ENCODE measurements around the gene C1QTNF5.
A peak's percentile ranks its signal among the peaks of the same experiment; 100 is the strongest.
"Not testable (repeated sequence)": the region's sequence is repeated elsewhere in the genome, so short reads cannot be mapped to it uniquely, and the experiment has no call there.

C1QTNF5 gene, protein sequence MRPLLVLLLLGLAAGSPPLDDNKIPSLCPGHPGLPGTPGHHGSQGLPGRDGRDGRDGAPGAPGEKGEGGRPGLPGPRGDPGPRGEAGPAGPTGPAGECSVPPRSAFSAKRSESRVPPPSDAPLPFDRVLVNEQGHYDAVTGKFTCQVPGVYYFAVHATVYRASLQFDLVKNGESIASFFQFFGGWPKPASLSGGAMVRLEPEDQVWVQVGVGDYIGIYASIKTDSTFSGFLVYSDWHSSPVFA

DNA sequence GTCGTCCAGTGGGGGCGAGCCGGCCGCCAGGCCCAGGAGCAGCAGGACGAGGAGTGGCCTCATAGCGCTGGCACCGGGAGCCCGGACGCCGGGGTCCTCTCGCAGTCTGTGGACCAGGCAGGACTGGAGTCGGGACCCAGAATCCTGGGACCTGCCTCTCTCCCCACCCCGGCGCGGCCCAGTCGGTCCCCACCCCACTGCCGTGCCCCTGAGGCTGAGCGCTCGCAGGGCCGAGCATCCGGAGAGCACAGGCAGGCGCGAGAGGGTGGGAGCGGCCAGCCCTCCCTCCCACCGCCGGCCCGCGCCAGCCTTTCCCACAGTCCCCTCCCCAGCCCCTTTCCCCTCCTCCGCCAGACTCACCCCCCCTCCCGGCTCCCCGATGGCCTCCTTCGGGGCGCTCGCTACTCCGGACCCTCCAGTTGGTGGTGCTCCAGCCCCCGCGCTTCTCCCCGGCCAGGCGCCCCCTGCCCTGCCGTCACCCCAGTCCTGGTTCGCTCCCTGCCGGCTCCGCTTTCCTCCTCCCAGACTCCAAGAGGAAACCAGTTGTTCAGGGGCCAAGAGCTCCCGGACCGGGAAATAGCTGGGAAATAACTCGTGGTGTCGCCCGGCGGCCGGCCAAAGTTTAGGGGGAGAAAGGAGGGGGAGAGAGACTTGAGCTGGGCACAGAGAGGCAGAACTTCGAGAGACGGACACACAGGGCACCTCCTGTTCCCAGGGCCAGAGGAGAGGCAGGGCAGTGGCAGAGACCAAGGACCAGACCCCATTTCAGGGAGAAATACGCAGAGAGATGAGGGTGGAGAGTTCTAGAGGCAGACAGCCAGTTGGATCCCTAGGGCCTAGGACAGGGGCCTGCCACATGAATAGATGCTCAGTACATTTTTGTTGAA is at the start of gene C1QTNF5:
Gene C1QTNF5, minus strand, starts transcription at position 549 of the 887 bp plus-strand sequence. Its CDS starts 486 bp downstream, at position 63.
- peak; percentile 69 for DNase-seq (ENCODE audit: low read depth)

DNA sequence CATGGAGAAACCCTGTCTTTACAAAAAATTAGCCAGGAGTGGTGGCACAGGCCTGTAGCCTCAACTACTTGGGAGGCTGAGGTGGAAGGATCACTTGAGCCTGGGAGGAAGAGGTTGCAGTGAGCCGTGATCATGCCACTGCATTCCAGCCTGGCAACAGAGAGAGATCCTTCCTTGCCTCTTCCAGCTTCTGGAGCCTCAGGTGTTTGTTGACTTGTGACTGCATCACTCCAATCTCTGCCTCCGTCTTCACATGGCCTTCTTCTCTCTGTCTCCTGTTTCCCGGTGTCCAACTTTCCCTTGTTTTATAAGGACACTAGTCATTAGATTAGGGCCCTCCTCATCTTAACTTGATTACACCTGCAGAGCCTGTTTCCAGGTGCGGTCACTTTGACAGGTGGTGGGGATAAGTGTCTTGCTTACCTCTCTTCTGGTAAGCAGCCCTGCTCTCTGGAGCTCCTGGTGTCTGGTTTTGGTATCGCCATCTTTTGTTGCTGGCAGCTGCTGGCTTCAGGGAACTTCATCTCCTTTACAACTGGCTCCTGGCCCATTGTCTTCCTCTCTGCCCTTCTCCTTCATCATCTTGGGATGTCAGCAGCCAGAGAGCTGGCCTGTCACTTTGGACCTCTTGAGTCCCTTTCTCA is 49.0 kb upstream of the C1QTNF5 start:
- no peak for DNase-seq (ENCODE audit: low read depth)

DNA sequence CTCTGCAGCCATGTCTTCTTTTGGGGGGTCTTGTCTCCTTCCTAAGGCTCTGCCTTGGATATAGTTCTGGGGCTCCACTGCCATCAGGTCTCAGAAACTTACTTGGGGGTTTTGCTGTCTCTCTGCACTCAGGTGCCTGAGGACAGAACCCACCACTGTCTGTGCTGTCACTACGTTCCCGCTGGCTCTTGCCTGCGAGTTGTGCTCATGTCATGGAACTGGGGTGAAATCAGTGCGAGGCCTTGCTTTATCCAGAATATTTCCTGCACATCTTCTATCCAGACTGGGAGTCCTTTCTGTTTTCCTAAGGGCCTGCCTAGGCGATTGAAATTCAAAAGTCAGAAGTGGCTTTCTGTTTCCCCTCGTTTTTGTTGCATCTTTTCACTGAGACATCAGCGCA is 47.4 kb upstream of the C1QTNF5 start:
- DNase-seq (ENCODE audit: low read depth), result no peak

DNA sequence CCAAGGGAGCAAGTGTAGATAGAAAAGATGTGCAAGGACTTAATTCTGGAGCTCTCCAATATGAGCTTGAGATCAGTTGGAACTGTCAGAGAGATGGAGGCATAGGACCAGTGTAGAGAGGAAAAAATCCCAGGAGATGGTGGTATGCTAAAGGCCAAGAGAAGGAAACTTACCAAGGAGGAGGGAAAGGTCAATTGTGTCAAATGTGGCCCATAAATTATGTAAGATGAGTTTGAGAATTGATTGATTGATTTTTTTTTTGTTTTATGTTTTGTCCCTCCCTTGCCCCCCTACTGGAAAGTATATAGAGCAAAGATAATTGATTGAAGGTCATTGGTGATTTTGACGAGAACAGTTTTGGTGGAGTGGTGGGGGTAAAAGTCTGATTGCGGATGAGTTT is 43.6 kb upstream of the C1QTNF5 start:
- DNase-seq (ENCODE audit: low read depth), result no peak

DNA sequence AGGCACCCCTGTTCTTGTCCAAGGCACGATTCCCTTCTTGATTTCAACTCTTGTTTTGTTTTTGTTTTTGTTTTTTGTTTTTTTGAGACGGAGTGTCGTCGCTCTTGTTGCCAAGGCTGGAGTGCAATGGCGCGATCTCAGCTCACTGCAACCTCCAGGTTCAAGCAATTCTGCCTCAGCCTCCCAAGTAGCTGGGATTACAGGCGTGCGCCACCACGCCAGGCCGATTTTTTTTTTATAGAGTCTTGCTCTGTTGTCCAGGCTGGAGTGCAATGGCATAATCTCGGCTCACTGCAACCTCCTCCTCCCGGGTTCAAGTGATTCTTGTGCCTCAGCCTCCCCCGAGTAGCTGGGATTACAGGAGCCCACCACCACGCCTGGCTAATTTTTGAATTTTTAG is 41.8 kb upstream of the C1QTNF5 start:
- DNase-seq (ENCODE audit: low read depth), result not testable (repeated sequence)

DNA sequence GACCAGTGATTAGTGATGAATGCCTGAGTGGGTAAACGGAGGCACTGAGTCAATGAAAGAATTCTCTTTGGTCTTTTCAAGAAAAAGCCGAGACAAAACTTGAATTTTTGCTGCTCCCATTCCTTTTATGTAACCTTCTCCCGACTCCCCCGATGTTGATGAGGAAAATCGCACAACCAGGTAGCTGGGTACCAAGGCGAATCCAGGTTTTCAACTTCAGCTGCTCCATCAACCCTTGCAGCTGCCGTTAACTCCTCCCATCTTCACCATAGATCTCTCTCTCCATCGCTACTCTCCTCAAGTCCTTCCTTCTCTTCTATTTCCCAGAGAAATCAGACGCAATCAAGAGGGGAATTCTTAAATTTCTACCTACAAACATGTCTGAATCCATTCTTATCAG is 41.4 kb upstream of the C1QTNF5 start:
- no peak for DNase-seq (ENCODE audit: low read depth)

DNA sequence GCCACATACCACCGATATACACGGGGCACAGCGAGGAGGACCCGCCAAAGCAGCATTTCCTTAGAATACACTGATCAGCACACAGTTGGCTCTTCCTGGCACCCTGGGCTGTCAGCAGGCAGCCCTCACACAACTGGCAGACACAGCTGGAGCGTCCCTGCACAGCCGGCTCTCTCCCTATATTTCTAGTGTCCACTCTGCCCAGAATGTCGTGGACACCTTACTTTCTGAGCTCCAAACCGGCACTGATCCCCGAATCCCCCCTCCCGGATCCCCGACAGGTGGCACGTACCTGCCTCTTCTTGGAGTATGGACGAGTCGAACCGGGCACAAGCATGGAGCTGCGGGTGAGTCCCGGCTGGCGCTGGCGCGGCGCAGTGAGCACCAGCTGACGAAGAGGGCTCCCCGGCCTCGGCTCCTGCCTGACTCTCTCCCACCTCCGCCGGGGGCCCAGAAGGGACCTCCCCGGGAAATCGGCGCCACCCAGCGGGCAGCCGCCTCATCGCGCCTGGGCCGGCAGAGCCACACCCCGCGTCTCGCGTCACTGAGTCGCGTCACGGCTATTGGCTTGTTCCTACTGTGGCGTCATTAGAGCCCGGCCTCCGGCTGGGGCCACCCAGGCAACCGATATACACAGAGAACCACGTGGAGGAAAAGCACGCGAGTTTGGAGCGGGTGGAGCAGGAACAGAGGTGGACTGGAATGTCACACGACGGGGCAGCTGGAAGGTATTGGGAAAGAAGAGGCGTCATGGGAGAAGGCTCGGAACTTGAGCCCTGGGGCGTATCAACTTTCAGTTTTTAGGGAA is 40.7 kb upstream of the C1QTNF5 start, which contains the start of gene USP2:
Gene USP2, minus strand, starts transcription at position 510 of the 808 bp plus-strand sequence. CDS start 8,210 bp downstream, outside the sequence.
- DNase-seq (ENCODE audit: low read depth), result peak; percentile 95

DNA sequence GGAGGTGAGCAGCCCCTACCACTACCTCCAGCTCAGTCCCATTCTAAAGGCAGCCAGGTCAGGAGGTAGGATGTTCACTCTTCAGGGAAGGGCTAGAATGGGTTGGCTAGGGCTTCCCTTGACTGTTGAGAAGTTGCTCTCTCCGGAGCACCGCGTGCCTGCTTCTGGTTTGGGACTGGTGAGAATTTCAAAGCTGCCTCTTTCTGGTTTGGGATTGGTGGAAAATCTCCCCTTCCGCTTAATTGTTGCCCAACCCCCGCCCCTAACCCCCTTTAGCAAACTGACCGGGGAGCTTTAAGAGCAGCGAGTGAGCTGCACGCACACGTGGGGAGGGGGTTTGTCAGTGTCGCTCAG is 40.1 kb upstream of the C1QTNF5 start:
- no peak for DNase-seq (ENCODE audit: low read depth)

DNA sequence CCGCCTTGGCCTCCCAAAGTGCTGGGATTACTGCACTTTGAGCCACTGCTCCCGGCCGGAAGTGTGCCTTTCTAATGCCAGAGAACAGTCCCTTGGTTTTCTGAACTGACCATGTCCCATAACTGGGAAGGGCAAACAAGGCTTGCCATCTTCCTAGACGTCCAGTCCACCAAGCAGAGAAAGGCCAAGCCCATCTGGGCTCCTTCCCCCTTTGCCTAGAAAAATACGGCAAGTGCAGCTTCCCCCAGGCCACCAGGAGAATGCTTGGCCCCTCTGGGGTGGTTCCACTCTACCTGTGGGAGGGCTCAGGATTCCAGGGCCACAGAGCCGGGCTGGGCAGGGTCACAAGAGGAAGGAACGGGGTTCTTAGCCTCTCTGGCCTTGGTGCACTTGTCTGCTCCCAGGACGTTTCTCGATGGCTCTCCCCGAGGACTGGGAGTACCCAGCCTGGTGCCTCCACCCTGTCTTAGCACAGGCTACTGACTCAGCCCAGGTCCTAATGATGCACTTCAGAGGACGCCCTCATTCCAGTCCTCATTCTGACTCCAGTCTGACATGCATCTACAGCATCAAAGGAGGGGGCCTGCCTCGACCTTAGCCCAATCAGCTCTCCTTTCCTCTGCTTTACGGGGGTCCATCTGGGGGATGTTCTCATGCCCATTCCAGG is 39.6 kb upstream of the C1QTNF5 start:
- DNase-seq (ENCODE audit: low read depth), result no peak

DNA sequence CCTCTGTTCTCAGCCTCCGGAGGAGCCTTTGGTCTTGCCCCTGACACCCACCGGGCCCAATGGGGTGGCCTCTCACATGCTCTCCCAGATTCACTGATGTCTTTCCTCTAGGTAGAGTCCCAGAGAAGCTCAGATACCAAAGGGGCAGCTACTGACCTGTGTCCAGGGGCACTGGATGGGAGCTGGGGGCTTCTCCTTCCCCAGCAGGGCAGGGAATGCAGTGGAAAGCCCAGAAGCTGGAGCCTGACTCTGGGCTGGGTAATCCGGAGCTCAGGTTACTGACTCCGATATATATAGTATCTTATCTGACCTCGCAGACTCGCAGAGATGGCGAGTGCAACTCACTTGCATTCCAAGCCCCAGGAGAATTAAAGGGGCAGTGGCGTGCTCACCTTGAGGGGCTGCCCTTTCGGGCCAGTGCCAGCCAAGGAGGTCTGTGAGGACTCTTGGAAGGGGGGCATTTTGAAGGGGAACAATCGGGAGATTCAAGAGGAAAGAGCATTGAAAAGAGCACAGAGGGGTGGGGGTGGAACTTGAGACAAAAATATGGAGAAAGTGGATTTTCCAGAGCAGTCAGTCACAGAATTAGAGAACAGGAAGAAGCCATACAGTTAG is 38.3 kb upstream of the C1QTNF5 start:
- no peak for DNase-seq (ENCODE audit: low read depth)

DNA sequence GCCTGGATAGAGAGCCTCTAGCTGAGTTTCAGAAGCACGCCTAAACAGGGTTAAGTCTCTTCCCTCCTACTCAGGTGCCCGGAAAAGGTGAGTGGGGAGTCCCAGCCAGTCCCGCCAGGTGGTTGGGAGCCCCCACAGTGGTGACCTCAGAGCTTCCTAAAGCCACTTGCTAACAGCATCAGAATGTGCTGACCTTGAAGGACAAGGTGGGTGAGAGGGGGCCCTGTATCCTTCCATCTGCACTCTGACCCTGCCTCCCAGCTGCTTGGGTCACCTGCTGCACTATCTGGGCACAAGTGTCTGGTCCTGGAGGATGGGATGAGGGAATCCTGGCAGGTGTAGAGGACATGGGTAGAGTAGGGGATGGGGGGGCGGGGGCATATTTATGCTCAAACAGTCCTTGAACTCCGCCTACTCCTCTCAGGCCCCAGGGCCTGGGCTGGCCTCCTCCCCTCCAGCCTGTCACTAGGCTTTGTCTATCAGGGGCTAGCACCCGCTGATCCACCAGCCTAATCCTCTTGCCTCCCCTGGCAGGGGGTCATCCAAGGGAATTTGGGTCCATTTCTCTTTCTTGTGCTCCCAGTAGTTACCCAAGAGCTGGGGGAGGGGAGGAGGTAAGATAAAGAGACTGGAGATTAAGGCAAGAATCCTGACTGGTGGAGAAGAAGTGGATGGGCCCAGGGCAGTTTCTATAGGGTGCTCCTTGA is 37.4 kb upstream of the C1QTNF5 start:
- DNase-seq (ENCODE audit: low read depth), result no peak

DNA sequence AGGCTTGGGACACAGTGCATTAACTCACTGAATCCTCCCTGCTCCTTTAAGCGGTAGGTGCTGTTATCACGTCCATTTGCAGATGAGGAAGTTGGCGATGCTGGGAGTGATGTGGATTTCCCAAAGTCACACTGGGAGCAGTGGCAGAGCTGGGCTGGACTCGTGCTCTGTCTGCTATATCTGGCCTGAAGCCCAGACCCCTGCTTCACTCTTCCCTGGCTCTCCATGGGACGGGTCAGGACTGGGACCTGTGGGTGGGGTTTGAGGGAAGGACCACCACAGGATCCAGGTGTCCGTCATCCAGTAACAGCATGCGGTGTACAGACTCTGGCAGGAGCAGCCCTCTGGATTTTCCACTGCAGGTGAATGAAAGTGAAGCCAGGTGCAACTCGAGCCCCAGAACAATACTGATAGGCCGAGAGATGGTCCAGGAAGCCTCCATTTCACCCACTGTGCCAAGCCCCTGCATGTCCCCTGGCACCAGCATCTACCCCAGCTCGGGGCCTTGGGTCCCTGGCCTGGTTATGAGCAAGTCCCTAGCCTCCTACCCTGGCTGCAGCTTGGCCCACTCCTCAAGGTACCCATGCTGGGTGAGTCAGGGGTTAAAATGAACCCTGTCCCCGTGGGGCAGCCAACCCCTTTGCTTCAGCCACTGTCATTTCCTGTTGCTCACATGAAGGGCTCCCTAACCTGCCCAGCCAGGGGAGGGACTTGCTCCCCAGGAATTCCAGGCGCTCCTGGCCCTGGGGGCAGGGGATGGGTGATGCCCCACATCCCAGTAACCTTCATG is 36.6 kb upstream of the C1QTNF5 start:
- no peak for DNase-seq (ENCODE audit: low read depth)

DNA sequence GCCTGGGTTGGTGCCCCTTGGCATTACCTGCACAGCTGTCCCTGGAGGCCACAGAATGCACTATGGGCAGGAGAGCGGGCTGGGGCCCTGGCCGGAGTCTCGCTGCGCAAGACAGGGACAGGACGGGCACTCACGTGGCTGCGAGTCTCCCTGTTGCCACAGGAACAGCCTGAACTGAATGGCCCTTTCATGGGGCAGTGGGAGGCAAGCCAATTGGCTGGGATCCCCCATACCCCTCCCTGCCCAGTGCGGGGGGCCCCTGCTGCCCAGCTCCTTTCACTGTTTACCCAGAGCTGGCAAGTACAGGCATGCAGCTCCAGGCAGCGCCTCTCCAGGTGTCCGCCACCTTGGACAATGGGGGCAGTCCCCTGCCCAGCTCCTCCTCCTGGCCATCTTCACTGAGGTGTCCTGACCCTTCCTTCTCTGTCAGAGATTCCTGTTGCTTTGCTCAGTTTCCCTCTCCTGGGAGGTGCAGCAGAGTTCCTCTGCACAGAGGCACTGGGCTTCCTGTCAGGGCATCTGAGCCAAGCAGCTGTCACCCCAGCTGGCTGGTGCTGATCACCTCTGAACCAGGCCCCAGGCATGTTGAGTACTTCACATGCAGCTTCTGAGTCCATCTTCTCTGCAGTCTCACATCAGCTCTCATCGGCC is 35.6 kb upstream of the C1QTNF5 start:
- DNase-seq (ENCODE audit: low read depth), result no peak

DNA sequence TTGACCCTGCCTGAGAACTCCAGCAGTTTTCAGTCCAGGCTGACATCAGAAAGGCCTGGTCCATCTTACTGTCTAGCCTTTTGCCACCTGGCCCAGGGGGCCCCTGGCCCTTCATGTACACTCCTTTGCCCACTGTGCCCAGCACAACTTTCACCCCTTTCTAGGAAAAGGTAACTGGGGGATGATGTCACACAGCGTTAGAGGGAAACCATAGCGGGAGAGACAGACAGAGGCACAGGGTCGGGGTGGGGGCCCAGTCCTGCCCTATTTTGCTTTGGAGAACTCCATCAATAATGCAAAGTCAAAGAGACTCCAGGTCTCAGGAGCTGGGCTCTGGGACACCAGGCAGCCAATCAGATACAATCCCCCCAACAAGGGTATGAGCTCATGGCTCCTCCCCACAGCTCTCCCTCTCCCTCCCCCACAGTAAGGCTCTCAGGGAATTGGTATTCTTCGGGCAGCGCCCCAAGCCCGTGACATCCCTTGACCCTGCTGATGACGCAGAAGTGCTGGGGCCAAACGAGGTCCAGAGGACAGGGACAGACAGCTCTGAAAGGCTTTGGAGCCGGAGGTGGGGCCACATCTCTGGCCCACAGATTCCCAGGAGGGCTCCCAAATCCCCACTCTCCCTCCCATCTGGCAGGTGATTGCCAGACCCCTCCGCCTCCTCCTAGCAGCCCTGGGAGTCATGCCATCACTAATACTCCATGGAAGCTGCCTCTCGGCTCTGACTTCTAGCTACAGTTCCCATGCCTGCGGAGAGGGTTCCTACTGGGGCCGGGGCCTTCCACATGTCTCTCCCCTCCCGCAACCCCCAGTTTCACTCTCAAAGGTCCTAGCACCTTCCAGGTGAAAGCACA is 34.9 kb upstream of the C1QTNF5 start:
- peak; percentile 83 for DNase-seq (ENCODE audit: low read depth)

DNA sequence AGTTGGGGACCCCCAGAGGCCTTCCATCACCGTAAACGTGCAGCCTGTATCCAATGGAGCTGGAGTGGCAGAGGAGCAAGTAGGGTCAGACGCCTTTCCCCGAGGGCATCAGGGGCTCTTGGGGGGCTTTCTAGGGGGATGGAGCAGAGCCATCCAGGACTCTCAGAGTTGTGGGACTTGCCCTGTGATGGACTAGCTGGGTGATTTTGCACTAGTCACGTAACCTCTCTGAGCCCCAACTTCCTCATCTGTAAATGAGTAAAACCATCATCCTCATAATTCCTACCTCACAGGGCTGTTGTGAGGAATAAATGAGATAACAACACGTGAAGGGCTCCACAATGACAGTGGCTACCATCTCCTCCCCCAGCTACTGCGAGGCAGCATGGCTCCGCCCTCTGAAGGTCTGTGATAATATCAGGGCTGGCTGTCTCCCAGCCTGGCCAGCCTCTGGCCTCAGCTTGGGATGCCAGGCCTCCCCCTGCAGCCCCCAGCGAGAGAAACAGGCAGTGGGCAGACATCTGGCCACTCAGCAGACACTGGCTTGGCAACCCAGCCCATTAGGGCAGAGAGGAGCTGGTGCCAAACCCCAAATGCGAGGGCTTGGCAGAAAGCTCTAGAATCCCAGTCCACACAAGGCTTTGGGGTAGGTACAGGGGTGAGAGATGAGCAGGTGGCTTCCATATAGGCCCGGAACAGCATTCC is 34.1 kb upstream of the C1QTNF5 start:
- no peak for DNase-seq (ENCODE audit: low read depth)

DNA sequence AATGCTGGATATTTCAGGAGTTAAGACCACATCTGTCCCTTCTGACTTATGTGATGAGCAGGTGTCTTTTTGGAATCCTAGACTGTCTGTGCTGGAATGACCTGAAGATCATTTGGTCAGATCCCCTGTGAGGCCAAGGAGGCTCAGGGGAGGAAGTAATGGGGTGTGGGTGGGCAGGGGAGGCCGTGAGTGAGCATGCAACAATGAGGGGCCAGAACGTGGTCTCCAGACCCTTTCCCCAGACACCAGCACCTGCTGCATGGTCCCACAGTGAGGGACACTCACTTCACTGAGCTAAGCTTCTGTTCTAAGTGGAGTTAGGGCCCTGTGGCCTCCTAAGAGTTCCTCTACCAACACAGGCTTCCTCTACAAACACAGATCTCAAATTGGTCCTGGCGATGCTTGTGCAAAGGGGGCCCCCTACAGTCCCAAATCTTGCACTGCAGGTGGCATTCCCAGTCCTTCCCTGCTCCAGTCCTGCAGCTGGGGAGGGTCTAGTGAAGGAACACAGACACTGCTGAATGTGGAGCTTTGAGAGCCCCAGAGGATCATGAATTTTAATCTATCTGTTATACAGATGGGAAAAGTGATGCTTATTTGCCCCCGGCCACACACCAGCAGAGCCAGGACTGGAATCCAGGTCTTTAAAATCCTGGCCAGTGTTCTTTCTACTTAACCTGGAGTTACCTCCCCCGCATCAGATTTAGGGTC is 33.4 kb upstream of the C1QTNF5 start:
- DNase-seq (ENCODE audit: low read depth), result peak; percentile 62

All from fibroblast of gingiva (primary cell).